K562 (cell line): ENCODE results near the gene RAP1A. TPM values are rescaled to one million over a fixed set of nuclear protein-coding genes. Genes with fewer than 3 reads are reported as not detected.

Experiments
- DMBX1 ChIP-seq: fragments of 250-450 bp; sonication (Bioruptor Pico); IDR thresholded peaks from 2 replicates; pipeline ENCODE4 v1.8.0; 2022; ENCODE audit warnings: inconsistent platforms, mild to moderate bottlenecking, moderate library complexity, borderline replicate concordance
- ETV1 ChIP-seq: fragments of 450-650 bp; conservative IDR thresholded peaks from 2 replicates; pipeline ENCODE4 v1.6.1; 2016; ENCODE audit warnings: missing genetic modification characterization, control low read depth, low read depth, missing compliant biosample characterization
- FUS ChIP-seq: fragments of 200-400 bp; formaldehyde crosslinking; optimal IDR thresholded peaks from 2 replicates; pipeline ENCODE3; 2017; ENCODE audit warnings: low read depth, low read length
- MTA1 ChIP-seq: fragments of 450-650 bp; IDR thresholded peaks from 2 replicates; pipeline ENCODE4 v1.6.1; 2017; ENCODE audit warnings: borderline replicate concordance
- PHTF2 ChIP-seq: fragments of 250-450 bp; sonication (Bioruptor Pico); IDR thresholded peaks from 2 replicates; pipeline ENCODE4 v1.5.0; 2021; ENCODE audit warnings: mild to moderate bottlenecking
- POLR2G ChIP-seq: fragments of 200-400 bp; formaldehyde crosslinking; IDR thresholded peaks from 2 replicates; pipeline ENCODE4 v1.6.1; 2017; ENCODE audit warnings: low read depth, mild to moderate bottlenecking, antibody characterized with exemption, low read length, moderate library complexity
- ZBED1 ChIP-seq: IDR thresholded peaks from 2 replicates; pipeline ENCODE4 v1.6.1; 2014
- ZNF253 ChIP-seq: fragments of 250-450 bp; sonication (Bioruptor Pico); conservative IDR thresholded peaks from 2 replicates; pipeline ENCODE4 v1.6.1; 2021; ENCODE audit warnings: mild to moderate bottlenecking
- ZNF764 ChIP-seq: fragments of 250-450 bp; sonication (Bioruptor Pico); IDR thresholded peaks from 2 replicates; pipeline ENCODE4 v1.4.0; 2020; ENCODE audit warnings: low read depth, mild to moderate bottlenecking, moderate library complexity
- polyA plus RNA-seq, 8 experiments: library from polyadenylated mRNA; depleted of rRNA in 4 of 8; stranded (reverse) in 5 of 8; unstranded in 3 of 8; fragments of >200 nt; fragmentation: Nextera tagmentation in 2 of 8; fragmentation: Illumina TruSeq in 1 of 8; extraction: Ambion mirVana in 2 of 8; extraction: Trizol in 1 of 8; gene quantifications; 2 replicates each; pipeline versions ENCODE4 v1.2.1 to v1.2.3, GENCODE V29; 2011 to 2014; ENCODE audit warnings: inconsistent platforms in 1 of 8, missing spikeins in 1 of 8
- total RNA-seq, 7 experiments: library from RNA; depleted of rRNA in 6 of 7; stranded (reverse); fragments of >200 nt in 6 of 7; fragmentation: Illumina TruSeq in 2 of 7; extraction: Trizol in 2 of 7; gene quantifications; 2 replicates each; pipeline versions ENCODE4 v1.2.1 to v1.2.3, GENCODE V29; 2011 to 2021; ENCODE audit warnings: low replicate concordance in 1 of 7
- TF ChIP-seq, protein P1 (sequence below): fragments of 450-650 bp; IDR thresholded peaks from 2 replicates; pipeline ENCODE4 v1.6.1; 2016; ENCODE audit warnings: low read depth
- TF ChIP-seq, protein P2 (sequence below): fragments of 250-450 bp; sonication (Bioruptor Pico); IDR thresholded peaks from 2 replicates; pipeline ENCODE4 v1.4.0; 2020
- TF ChIP-seq, protein P3 (sequence below): fragments of 250-450 bp; sonication (Bioruptor Pico); IDR thresholded peaks from 2 replicates; pipeline ENCODE4 v1.8.0; 2022; ENCODE audit warnings: moderate library complexity, mild to moderate bottlenecking, inconsistent platforms
- TF ChIP-seq, protein P4 (sequence below): fragments of 450-650 bp; formaldehyde crosslinking; IDR thresholded peaks from 2 replicates; pipeline ENCODE4 v1.4.0; 2020; ENCODE audit warnings: mild to moderate bottlenecking, moderate library complexity

RAP1A gene
- total and polyA plus RNA-seq, 9 of the 15 experiments (the other 6 are each of a cell fraction or from before 2014, with no cell fraction given), result 13.4 to 86.2 (median 32.5) TPM

DNA sequence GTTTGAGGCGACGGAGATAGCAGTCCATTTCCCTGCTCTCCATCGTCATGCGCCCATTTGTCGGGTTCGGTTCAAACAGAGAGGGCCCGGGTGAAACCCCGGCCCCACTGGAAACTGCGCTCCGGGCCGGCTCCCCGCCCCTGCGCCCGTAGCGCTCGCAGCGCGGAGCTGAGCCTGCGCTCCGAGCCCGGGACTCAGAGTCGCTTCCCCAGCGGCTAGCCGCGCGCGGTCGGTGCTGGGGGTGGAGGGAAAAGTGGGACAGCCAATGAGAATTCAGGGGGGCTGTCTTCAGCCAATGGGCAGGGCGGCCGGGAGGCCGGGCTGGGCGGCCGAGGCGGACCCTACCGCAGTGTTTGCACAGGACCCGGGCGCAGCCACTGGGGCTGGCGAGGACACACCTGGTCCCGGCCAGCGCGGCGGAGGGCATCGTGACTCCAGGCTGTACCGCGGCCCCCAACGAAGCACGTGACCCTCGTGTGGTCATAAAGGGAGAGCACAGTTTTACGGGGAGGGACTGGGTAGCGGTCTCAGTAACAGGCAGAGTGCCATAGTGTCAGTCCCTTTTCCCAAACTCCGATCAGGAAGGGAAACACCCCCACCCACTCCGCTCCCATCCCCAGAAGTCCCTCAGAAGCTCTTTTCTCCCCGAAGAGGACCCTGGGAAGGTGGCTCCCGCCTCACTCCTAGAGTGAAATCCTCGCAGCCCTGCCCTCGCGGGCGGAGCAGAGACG, 119.8 kb downstream of the RAP1A start, which contains the start of gene INKA2 (continued):
- peak; percentile 73 for TF ChIP-seq POLR2G
- TF ChIP-seq MTA1, result no peak
- no peak for TF ChIP-seq ETV1 (tag)
- TF ChIP-seq ZNF764 (CRISPR knock-in tag), result 0 out of 2 replicates have a peak, but pooled peaks have one; percentile 26
- TF ChIP-seq PHTF2, result no peak
- TF ChIP-seq, protein P1, sequence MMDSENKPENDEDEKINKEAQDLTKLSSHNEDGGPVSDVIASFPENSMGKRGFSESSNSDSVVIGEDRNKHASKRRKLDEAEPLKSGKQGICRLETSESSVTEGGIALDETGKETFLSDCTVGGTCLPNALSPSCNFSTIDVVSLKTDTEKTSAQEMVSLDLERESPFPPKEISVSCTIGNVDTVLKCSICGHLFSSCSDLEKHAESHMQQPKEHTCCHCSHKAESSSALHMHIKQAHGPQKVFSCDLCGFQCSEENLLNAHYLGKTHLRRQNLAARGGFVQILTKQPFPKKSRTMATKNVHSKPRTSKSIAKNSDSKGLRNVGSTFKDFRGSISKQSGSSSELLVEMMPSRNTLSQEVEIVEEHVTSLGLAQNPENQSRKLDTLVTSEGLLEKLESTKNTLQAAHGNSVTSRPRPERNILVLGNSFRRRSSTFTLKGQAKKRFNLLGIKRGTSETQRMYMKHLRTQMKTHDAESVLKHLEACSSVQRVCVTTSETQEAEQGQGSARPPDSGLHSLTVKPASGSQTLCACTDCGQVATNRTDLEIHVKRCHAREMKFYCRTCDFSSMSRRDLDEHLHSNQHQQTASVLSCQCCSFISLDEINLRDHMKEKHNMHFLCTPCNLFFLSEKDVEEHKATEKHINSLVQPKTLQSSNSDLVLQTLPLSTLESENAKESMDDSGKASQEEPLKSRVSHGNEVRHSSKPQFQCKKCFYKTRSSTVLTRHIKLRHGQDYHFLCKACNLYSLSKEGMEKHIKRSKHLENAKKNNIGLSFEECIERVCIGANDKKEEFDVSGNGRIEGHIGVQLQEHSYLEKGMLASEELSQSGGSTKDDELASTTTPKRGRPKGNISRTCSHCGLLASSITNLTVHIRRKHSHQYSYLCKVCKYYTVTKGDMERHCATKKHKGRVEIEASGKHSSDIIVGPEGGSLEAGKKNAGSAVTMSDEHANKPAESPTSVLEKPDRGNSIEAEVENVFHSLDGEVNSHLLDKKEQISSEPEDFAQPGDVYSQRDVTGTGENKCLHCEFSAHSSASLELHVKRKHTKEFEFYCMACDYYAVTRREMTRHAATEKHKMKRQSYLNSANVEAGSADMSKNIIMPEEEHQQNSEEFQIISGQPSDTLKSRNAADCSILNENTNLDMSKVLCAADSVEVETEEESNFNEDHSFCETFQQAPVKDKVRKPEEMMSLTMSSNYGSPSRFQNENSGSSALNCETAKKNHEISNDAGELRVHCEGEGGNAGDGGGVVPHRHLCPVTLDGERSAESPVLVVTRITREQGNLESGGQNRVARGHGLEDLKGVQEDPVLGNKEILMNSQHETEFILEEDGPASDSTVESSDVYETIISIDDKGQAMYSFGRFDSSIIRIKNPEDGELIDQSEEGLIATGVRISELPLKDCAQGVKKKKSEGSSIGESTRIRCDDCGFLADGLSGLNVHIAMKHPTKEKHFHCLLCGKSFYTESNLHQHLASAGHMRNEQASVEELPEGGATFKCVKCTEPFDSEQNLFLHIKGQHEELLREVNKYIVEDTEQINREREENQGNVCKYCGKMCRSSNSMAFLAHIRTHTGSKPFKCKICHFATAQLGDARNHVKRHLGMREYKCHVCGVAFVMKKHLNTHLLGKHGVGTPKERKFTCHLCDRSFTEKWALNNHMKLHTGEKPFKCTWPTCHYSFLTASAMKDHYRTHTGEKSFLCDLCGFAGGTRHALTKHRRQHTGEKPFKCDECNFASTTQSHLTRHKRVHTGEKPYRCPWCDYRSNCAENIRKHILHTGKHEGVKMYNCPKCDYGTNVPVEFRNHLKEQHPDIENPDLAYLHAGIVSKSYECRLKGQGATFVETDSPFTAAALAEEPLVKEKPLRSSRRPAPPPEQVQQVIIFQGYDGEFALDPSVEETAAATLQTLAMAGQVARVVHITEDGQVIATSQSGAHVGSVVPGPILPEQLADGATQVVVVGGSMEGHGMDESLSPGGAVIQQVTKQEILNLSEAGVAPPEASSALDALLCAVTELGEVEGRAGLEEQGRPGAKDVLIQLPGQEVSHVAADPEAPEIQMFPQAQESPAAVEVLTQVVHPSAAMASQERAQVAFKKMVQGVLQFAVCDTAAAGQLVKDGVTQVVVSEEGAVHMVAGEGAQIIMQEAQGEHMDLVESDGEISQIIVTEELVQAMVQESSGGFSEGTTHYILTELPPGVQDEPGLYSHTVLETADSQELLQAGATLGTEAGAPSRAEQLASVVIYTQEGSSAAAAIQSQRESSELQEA, result no peak
- TF ChIP-seq, protein P2, sequence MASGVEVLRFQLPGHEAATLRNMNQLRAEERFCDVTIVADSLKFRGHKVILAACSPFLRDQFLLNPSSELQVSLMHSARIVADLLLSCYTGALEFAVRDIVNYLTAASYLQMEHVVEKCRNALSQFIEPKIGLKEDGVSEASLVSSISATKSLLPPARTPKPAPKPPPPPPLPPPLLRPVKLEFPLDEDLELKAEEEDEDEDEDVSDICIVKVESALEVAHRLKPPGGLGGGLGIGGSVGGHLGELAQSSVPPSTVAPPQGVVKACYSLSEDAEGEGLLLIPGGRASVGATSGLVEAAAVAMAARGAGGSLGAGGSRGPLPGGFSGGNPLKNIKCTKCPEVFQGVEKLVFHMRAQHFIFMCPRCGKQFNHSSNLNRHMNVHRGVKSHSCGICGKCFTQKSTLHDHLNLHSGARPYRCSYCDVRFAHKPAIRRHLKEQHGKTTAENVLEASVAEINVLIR (CRISPR knock-in tag), result no peak
- no peak for TF ChIP-seq ZNF253 (CRISPR knock-in tag)
- TF ChIP-seq FUS, result no peak
- TF ChIP-seq, protein P3, sequence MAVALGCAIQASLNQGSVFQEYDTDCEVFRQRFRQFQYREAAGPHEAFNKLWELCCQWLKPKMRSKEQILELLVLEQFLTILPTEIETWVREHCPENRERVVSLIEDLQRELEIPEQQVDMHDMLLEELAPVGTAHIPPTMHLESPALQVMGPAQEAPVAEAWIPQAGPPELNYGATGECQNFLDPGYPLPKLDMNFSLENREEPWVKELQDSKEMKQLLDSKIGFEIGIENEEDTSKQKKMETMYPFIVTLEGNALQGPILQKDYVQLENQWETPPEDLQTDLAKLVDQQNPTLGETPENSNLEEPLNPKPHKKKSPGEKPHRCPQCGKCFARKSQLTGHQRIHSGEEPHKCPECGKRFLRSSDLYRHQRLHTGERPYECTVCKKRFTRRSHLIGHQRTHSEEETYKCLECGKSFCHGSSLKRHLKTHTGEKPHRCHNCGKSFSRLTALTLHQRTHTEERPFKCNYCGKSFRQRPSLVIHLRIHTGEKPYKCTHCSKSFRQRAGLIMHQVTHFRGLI (CRISPR knock-in tag), result no peak
- no peak for TF ChIP-seq ZBED1
- TF ChIP-seq, protein P4, sequence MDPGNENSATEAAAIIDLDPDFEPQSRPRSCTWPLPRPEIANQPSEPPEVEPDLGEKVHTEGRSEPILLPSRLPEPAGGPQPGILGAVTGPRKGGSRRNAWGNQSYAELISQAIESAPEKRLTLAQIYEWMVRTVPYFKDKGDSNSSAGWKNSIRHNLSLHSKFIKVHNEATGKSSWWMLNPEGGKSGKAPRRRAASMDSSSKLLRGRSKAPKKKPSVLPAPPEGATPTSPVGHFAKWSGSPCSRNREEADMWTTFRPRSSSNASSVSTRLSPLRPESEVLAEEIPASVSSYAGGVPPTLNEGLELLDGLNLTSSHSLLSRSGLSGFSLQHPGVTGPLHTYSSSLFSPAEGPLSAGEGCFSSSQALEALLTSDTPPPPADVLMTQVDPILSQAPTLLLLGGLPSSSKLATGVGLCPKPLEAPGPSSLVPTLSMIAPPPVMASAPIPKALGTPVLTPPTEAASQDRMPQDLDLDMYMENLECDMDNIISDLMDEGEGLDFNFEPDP (CRISPR knock-in tag), result no peak
- no peak for TF ChIP-seq DMBX1 (CRISPR knock-in tag)
